Cardiac fibroblast (primary cell): ENCODE measurements around the gene P2RY10.

Experiments
- DNase-seq, 2 donors: peaks; one replicate each; pipeline versions ENCODE4 v3.0.0 to v3.0.0-alpha.2; 2010; ENCODE audit warnings: low read depth in 2 of 2
- H3K4me3 ChIP-seq, 2 donors: replicated peaks in 1 of 2; 1 replicate in 1 of 2; 2 replicates in 1 of 2; pipeline ENCODE4 v1.5.1; 2011; ENCODE audit warnings: low read depth in 2 of 2, low read length in 2 of 2, mild to moderate bottlenecking in 2 of 2, moderate library complexity in 1 of 2
- CTCF ChIP-seq: IDR thresholded peaks from one replicate; pipeline ENCODE4 v1.5.1; 2011; ENCODE audit warnings: low read depth, mild to moderate bottlenecking, low read length, inconsistent platforms

P2RY10 gene

GRCh38 chrX:78946178-78946931 is 1.2 kb downstream of the P2RY10 start:
- TF ChIP-seq CTCF = no peak
- H3K4me3 ChIP-seq = no peak overlapping the region
- no peak for DNase-seq

- TF ChIP-seq CTCF = no peak
- H3K4me3 ChIP-seq = no peak overlapping the region
- no peak for DNase-seq
These were observed 5.0 kb downstream of the P2RY10 start for GRCh38 chrX:78950009-78950835.

GRCh38 chrX:78957049-78957767 is 12.0 kb downstream of the P2RY10 start:
- no peak for TF ChIP-seq CTCF
- no peak overlapping the region for H3K4me3 ChIP-seq
- no peak for DNase-seq

- H3K4me3 ChIP-seq = no peak overlapping the region
- DNase-seq = no peak
- TF ChIP-seq CTCF = no peak
These were observed 12.6 kb downstream of the P2RY10 start for GRCh38 chrX:78957768-78958130.

- TF ChIP-seq CTCF = no peak
- no peak overlapping the region for H3K4me3 ChIP-seq
- DNase-seq = no peak
These were observed 13.4 kb downstream of the P2RY10 start for GRCh38 chrX:78958419-78959116.

- no peak for TF ChIP-seq CTCF
- no peak overlapping the region for H3K4me3 ChIP-seq
- DNase-seq = no peak
These were observed 15.7 kb downstream of the P2RY10 start for GRCh38 chrX:78960888-78961287.
